Embryonic facial prominence (tissue), 1 donor: ENCODE data around the gene PSG6.
"Not testable (repeated sequence)": the region's sequence is repeated elsewhere in the genome, so short reads cannot be mapped to it uniquely, and the experiment has no call there.

ENCODE experiments used
- DNase-seq: peaks from one replicate; pipeline ENCODE4 v3.0.0-alpha.2; 2016; ENCODE audit errors: extremely low spot score

Gene PSG6

DNA sequence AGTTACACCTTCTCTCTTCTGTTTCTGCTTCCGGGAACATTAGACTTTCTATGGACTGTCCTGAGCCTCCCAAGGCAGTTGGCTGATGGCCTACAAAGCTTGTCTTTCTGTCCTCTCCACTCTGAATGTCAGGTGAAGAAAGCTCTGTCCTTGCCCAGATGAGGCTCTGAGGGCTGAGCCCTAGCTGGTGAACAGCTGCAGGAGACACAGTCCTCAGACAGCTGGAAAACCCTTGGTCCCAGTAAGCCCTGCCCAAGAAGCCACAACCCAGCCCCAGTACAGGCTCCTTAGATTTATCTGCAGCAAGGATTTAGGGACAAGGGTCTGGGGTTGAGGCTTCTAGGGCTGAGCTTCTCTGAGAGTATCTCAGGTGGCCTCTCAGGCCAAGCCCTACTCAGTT, 64.5 kb downstream of the PSG6 start:
- not testable (repeated sequence) for DNase-seq

DNA sequence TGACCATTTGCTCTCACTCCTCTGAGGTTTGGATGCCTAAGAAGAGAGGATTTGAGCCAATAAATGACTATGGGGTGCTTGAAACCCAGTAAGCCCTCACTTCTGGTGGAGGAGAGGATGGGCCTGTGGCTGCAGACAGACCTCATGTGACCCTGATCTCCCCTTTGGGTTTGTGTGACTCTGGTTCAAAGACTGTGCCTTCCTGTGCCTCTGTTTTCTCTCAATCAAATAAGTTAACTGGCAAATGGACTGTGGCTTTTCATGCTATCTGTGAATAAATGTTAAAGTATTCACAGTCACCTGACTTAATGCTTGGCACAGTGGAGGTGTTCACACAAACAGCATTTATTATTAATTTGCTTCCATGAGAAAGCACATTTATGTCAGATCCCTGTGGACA, 64.9 kb downstream of the PSG6 start:
- DNase-seq, result not testable (repeated sequence)
